ENCODE results near the gene TIMM13.

TIMM13 gene

DNA sequence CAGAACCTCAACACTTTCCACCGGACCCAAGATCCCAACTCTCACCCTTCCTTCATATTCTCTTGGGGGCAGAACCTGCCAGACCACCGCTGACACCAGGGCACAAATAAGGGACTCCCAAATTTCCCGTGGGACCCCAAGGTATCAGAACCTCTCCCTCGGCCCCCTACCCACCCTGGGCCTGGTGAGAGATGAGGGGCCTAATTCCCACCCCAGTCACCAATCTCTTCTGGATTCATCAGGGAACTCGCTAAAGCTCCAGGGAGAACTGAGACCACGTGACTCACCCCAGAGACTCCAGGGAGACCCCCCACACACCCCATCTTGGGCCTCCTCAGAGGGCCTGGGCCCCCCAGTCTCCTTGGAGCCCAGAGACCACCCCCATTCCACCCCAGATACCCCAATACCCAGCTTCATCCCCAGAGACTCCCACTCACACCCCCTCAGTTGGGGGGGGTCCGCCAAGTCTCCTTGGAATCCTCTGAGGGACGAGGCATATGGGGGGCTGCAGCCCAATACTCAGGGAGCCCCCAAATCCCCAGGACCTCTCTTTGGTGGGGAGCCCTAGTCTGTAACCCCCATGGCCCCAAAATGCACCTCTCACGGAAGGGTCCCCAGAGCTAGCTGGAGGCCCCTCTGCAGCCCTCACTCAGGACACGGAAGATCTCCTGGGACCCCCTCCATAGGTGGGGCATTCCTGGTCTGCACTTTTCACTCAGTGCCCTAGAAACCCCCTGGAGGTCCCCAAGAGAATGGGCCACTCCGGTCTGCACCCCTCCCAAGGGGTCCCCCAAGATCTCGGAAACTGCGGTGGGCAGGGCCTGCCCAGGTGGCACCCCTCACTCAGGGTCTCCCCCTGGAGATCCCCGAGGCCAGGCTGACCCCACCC lies 27.8 kb upstream of the TIMM13 start:
- ATAC-seq: no peak
- no peak for DNase-seq

GRCh38 chr19:2454199-2454961 lies 27.0 kb upstream of the TIMM13 start:
- DNase-seq: no peak
- no peak for ATAC-seq

- DNase-seq (no peak), ATAC-seq (no peak)
These were observed 26.1 kb upstream of the TIMM13 start for GRCh38 chr19:2453431-2454025.

- ATAC-seq: no peak
- DNase-seq: no peak
These were observed 24.4 kb upstream of the TIMM13 start for GRCh38 chr19:2451741-2452140.

GRCh38 chr19:2451138-2451537 lies 23.8 kb upstream of the TIMM13 start:
- DNase-seq: no peak
- no peak for ATAC-seq

- DNase-seq (no peak), ATAC-seq (no peak)
These were observed 21.6 kb upstream of the TIMM13 start for GRCh38 chr19:2449019-2449418.

DNA sequence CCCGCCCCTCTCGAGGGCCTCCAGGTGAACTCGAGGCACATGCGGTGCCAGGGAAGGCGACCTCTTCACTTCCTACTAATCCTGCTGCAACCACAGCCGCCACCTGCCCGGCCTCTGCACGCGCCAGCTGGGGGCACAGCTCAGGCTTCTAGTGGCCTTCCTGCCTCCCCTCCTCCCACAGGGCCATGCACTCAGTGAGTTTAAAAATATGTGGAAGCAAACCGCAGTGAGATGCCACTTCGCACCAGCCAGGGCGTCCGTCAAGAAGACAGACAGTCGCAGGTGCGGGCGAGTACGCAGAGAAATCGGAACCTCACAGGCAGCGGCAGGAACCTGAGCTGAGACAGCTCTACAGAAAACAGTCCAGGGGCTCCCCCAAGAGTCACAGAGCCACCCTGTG lies 19.0 kb upstream of the TIMM13 start:
- DNase-seq (peak; percentile 37), ATAC-seq (peak; percentile 47)

- DNase-seq (no peak), ATAC-seq (no peak)
These were observed 17.0 kb upstream of the TIMM13 start for GRCh38 chr19:2444251-2445002.

DNA sequence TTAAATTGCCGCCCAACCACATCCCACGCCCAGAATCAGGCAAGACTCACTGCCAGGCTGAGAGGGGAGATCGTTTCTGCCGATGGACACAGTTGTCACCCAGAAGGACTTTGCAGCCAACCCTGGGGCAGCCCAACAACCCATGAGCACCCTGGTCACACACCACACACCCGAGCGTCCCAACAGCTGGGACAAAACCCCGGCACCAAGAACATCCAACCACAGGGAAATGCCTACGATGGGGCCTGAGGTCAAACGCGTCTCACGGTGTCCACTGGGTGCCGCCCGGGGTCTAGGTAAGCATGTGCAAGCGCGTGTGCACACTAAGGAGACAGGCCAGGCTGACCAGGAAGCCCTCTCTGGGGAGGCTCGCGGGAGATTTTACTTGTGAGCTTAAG lies 16.4 kb upstream of the TIMM13 start:
- ATAC-seq (no peak), DNase-seq (no peak)

GRCh38 chr19:2443116-2443784 lies 15.9 kb upstream of the TIMM13 start:
- ATAC-seq: no peak

GRCh38 chr19:2441096-2441752 lies 13.8 kb upstream of the TIMM13 start:
- ATAC-seq (no peak), DNase-seq (no peak)

More at GRCh38 chr19:2443116-2443784, 15.9 kb upstream of the TIMM13 start:
- DNase-seq: no peak

DNA sequence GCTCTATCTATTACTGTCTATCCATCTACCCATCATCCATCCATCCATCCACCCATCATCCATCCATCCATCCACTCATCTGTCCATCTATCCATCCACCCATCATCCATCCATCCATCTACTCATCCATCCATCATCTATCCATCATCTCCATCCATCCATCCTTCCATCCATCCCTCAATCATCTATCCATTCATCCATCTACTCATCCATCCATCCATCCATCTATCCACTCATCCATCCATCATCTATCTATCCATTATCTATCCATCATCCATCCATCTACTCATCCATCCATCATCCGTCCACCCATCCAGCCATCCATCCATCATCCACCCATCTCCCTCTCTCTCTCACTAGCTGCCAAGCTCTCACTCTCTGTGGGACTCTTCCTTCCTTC lies 13.1 kb upstream of the TIMM13 start:
- DNase-seq (no peak), ATAC-seq (no peak)

- ATAC-seq (no peak), DNase-seq (no peak)
These were observed 10.8 kb upstream of the TIMM13 start for GRCh38 chr19:2438178-2438577.

- no peak for DNase-seq
- ATAC-seq: no peak
These were observed 9.5 kb upstream of the TIMM13 start for GRCh38 chr19:2436926-2437325.

DNA sequence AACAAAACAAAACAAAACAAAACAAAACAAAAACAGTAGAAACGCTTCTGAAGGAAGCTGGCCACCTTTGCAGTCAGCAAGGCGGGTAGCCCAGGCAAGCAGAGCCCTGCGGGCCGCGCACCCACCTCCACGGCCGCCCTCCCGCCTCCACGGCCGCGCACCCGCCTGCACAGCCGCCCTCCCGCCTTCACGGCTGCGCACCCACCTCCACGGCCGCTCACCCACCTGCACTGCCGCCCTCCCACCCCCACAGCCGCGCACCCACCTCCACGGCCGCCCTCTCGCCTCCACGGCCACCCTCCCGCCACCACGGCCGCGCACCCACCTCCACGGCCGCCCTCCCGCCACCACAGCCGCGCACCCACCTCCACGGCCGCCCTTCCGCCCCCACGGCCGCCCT lies 9.0 kb upstream of the TIMM13 start:
- DNase-seq (no peak), ATAC-seq (no peak)

GRCh38 chr19:2434721-2435265 lies 7.4 kb upstream of the TIMM13 start:
- no peak for ATAC-seq
- no peak for DNase-seq

DNA sequence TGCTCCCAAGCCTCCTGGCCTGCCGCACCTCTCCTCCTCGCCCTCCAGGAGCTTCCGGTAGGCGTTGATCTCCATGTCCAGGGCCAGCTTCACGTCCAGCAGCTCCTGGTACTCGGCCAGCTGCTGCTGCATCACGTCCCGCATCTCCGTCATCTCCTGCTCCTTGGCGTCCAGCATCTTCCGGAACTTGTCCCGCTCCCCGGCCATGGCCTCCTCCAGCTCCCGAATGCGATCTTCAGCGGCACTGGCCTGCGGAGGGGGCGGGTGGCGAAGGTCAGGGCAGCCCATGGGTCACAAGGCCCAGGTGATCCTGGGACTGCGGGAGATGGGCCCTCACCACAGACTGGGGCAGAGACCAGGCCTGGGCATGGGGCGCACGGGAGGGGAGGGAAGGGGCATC lies 6.9 kb upstream of the TIMM13 start:
- ATAC-seq (no peak), DNase-seq (no peak)

GRCh38 chr19:2433854-2434253 lies 6.5 kb upstream of the TIMM13 start:
- DNase-seq (no peak), ATAC-seq (no peak)

DNA sequence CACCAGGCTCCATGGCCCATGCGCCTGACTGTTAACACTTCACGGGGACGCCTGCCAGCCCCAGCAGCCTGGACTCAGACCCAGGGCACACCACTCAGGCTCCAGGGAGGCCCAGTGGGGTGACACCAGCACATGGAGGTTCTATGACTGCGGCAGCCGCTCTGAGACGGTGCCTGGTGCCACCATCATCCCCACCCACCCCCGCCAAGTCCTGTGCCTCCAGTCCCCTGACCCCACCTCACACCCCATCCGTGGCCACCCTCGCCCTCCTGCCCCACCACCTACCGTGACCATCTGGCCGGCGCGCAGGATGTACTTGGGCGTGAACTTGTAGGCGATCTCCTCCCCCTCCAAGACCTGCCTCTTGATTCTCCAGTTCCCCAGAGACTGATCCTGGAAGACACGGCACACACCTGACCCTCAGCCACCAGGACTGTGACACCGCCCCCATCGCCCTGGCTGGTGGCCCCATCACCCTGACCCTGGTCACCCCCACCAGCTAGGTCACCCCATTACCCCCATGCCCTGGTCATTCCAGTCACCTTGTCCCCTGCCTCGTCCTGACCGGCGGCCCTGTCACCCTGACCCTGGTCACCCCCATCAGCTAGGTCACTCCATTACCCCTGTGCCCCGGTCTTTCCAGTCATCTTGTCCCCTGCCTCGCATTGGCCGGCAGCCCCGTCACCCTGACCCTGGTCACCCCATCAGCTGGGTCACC lies 4.9 kb upstream of the TIMM13 start:
- no peak for DNase-seq
- no peak for ATAC-seq
